Measurements from ENCODE around the gene NEURL2.

DNA sequence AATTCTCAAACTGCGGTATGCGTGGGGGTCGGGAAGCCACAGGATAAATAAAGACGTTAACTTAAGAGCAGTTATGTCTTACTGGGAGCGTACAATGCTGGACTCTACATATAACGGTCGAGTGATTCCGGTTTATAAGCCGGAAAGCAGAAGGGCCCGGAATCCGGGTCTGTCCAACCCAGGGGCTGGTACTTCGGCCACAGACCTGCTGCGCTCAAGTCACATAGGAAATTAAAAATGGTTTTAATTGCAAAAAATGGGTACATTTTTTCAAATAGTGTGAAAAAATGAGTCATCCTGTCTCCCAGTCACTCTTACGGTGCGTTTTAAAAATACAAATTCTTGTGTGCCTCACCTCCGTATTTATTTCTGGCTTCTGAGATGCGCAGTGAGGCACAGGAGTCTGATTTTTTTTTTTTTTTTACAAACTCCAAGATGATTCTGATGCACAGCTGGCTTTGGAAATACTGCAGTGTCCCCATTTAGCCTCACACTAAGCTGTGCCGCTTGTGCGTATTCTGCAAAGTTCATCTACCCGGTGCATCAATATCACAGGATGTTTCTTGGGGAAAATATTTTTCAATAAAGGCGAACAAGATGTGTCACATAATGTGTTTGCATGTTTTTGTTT is 44.5 kb upstream of the NEURL2 start:
- TF ChIP-seq, protein P1, sequence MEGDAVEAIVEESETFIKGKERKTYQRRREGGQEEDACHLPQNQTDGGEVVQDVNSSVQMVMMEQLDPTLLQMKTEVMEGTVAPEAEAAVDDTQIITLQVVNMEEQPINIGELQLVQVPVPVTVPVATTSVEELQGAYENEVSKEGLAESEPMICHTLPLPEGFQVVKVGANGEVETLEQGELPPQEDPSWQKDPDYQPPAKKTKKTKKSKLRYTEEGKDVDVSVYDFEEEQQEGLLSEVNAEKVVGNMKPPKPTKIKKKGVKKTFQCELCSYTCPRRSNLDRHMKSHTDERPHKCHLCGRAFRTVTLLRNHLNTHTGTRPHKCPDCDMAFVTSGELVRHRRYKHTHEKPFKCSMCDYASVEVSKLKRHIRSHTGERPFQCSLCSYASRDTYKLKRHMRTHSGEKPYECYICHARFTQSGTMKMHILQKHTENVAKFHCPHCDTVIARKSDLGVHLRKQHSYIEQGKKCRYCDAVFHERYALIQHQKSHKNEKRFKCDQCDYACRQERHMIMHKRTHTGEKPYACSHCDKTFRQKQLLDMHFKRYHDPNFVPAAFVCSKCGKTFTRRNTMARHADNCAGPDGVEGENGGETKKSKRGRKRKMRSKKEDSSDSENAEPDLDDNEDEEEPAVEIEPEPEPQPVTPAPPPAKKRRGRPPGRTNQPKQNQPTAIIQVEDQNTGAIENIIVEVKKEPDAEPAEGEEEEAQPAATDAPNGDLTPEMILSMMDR (IDR thresholded peaks at IDR 0.05): no peak
- no peak for TF ChIP-seq POLR2A (IDR thresholded peaks at IDR 0.05)

Data from lower leg skin (tissue), 3 donors.